HepG2 (cell line): Measurements from ENCODE around the gene FRMD5. TPM values are rescaled to one million over a fixed set of nuclear protein-coding genes. Genes with fewer than 3 reads are reported as not detected.

ENCODE experiments used
- ATAC-seq: fragments of 200-7000 bp; cut with Tn5 transposase; 3 replicates; pipeline ENCODE4 v1.9.1; 2020; ENCODE audit warnings: mild to moderate bottlenecking, moderate library complexity
- BruUV-seq: library from RNA; stranded (reverse); fragments of 400-500 nt; replicated peaks from 2 replicates; lab custom pipeline; 2021; lab: Mats Ljungman, UMichigan
- CTCF ChIA-PET: fragments of 300-600 bp; formaldehyde crosslinking; extraction: SDS; loops from one replicate; lab custom pipeline; 2021; ENCODE audit warnings: low total read pairs, inconsistent platforms, low intra/inter-chr PET ratio; lab: Yijun Ruan, JAX
- POLR2A ChIA-PET: fragments of 350-600 bp; sonication (Branson Sonifier 250); formaldehyde crosslinking; loops from one replicate; lab custom pipeline; 2020; ENCODE audit warnings: antibody characterized with exemption, inconsistent platforms; lab: Yijun Ruan, JAX
- DNase-seq: peaks from one replicate; pipeline ENCODE4 v3.0.0-alpha.2; 2015; ENCODE audit warnings: low spot score
- FAIRE-seq: peaks from 3 replicates; lab custom pipeline; 2011; peaks lifted over from hg19 to GRCh38; lab: Jason Lieb, UNC
- H2AFZ ChIP-seq: one replicate; pipeline ENCODE4 v1.6.1; 2011; ENCODE audit warnings: low read length, inconsistent platforms
- H3K27ac ChIP-seq: fragments of 300-600 bp; 3 replicates; pipeline ENCODE4 v1.8.0; 2011; ENCODE audit warnings: mixed run types, mild to moderate bottlenecking, mixed read lengths, low read length, inconsistent platforms; ENCODE audit not compliant: insufficient read depth; ENCODE audit errors: extremely low read length
- H3K27me3 ChIP-seq, 2 experiments: fragments of 200-600 bp in 1 of 2; 2 replicates in 1 of 2; 3 replicates in 1 of 2; pipeline versions ENCODE4 v1.6.0 to v1.8.0; 2011; ENCODE audit warnings: low read length in 2 of 2, mild to moderate bottlenecking in 2 of 2, moderate library complexity in 2 of 2, inconsistent platforms in 1 of 2; ENCODE audit not compliant: insufficient read depth in 2 of 2, control insufficient read depth in 1 of 2
- H3K36me3 ChIP-seq, 2 experiments: fragments of 200-600 bp in 1 of 2; replicated peaks in 1 of 2; 2 replicates in 1 of 2; 3 replicates in 1 of 2; pipeline versions ENCODE4 v1.5.1 to v1.8.0; 2011; ENCODE audit warnings: low read length in 2 of 2, inconsistent platforms in 1 of 2; ENCODE audit not compliant: insufficient read depth in 2 of 2, control insufficient read depth in 1 of 2
- H3K4me1 ChIP-seq: 2 replicates; pipeline ENCODE4 v1.5.1; 2012; ENCODE audit warnings: low read length, inconsistent platforms; ENCODE audit not compliant: insufficient read depth
- H3K4me2 ChIP-seq: 2 replicates; pipeline ENCODE4 v1.6.0; 2011; ENCODE audit warnings: low read depth, low read length, inconsistent platforms
- H3K4me3 ChIP-seq, 3 experiments: fragments of 200-600 bp in 1 of 3; sonication (generic), shearing (Covaris generic) in 1 of 3; replicated peaks in 1 of 3; 2 replicates each; pipeline ENCODE4 v1.5.1; 2011 to 2016; ENCODE audit warnings: low read length in 3 of 3, inconsistent platforms in 2 of 3, low read depth in 2 of 3, mild to moderate bottlenecking in 2 of 3, control low read depth in 1 of 3, mixed read lengths in 1 of 3; ENCODE audit not compliant: insufficient read depth in 1 of 3
- H3K79me2 ChIP-seq: one replicate; pipeline ENCODE4 v1.6.1; 2011; ENCODE audit warnings: low read length, inconsistent platforms; ENCODE audit not compliant: insufficient read depth
- H3K9ac ChIP-seq: 2 replicates; pipeline ENCODE4 v1.6.0; 2011; ENCODE audit warnings: mild to moderate bottlenecking, low read depth, low read length, inconsistent platforms; ENCODE audit not compliant: insufficient read depth
- H3K9me3 ChIP-seq: 2 replicates; pipeline ENCODE4 v1.5.1; 2012; ENCODE audit warnings: mild to moderate bottlenecking, low read length
- H4K20me1 ChIP-seq: 2 replicates; pipeline ENCODE4 v1.6.0; 2011; ENCODE audit warnings: inconsistent platforms, mild to moderate bottlenecking, low read length, moderate library complexity; ENCODE audit not compliant: insufficient read depth
- CHCHD3 ChIP-seq: sonication (generic); formaldehyde crosslinking; IDR thresholded peaks from 2 replicates; pipeline ENCODE4 v1.8.0; 2022; ENCODE audit warnings: mild to moderate bottlenecking, missing genetic modification reagents, moderate library complexity
- MED1 ChIP-seq: sonication (generic); formaldehyde crosslinking; IDR thresholded peaks from 2 replicates; pipeline ENCODE4 v1.4.0; 2020; ENCODE audit warnings: missing genetic modification reagents
- MXD4 ChIP-seq: IDR thresholded peaks from 2 replicates; pipeline ENCODE4 v1.6.1; 2016; ENCODE audit warnings: mild to moderate bottlenecking, missing biosample characterization, missing genetic modification reagents
- NFKBIZ ChIP-seq: IDR thresholded peaks from 2 replicates; pipeline ENCODE4 v1.6.1; 2018; ENCODE audit warnings: missing genetic modification reagents, missing compliant biosample characterization
- SMAD1 ChIP-seq: sonication (generic); formaldehyde crosslinking; IDR thresholded peaks from 2 replicates; pipeline ENCODE4 v1.4.0; 2020; ENCODE audit warnings: missing genetic modification reagents, low read depth, mild to moderate bottlenecking, borderline replicate concordance
- ZBTB7A ChIP-seq: sonication (generic); formaldehyde crosslinking; IDR thresholded peaks from 2 replicates; pipeline ENCODE4 v1.8.0; 2022; ENCODE audit warnings: mild to moderate bottlenecking, missing genetic modification reagents
- ZFAT ChIP-seq: sonication (generic); formaldehyde crosslinking; conservative IDR thresholded peaks from 2 replicates; pipeline ENCODE4 v1.8.1; 2023; ENCODE audit warnings: missing genetic modification reagents, inconsistent platforms
- ZNF136 ChIP-seq: sonication (generic); formaldehyde crosslinking; IDR thresholded peaks from 2 replicates; pipeline ENCODE4 v1.8.1; 2022; ENCODE audit warnings: low read depth, mild to moderate bottlenecking, moderate library complexity, missing genetic modification reagents
- ZNF17 ChIP-seq: sonication (generic); formaldehyde crosslinking; IDR thresholded peaks from 2 replicates; pipeline ENCODE4 v1.5.0; 2020; ENCODE audit warnings: mild to moderate bottlenecking, missing genetic modification reagents
- ZNF329 ChIP-seq: sonication (generic); formaldehyde crosslinking; IDR thresholded peaks from 2 replicates; pipeline ENCODE4 v1.9.0; 2021; ENCODE audit warnings: low read depth, mild to moderate bottlenecking, missing genetic modification reagents
- ZNF33A ChIP-seq: sonication (generic); formaldehyde crosslinking; IDR thresholded peaks from 2 replicates; pipeline ENCODE4 v1.5.1; 2020; ENCODE audit warnings: missing genetic modification reagents, mild to moderate bottlenecking, moderate library complexity, borderline replicate concordance
- ZNF383 ChIP-seq: sonication (generic); formaldehyde crosslinking; IDR thresholded peaks from 2 replicates; pipeline ENCODE4 v1.4.0; 2020; ENCODE audit warnings: missing genetic modification reagents, mild to moderate bottlenecking, borderline replicate concordance
- ZNF567 ChIP-seq: sonication (generic); formaldehyde crosslinking; IDR thresholded peaks from 2 replicates; pipeline ENCODE4 v1.8.1; 2023; ENCODE audit warnings: mild to moderate bottlenecking, missing genetic modification reagents, borderline replicate concordance
- ZNF7 ChIP-seq: IDR thresholded peaks from 2 replicates; pipeline ENCODE4 v1.6.1; 2016; ENCODE audit warnings: missing biosample characterization, missing genetic modification reagents
- ZSCAN9 ChIP-seq: IDR thresholded peaks from 2 replicates; pipeline ENCODE4 v1.6.1; 2016; ENCODE audit warnings: borderline replicate concordance
- WGBS: methylation state at CpG from one replicate; pipeline ENCODE4 v1.1.6; 2017; ENCODE audit warnings: low lambda C conversion rate; 5-methylcytosine and 5-hydroxymethylcytosine counted together
- in situ Hi-C: cut with HindIII; loops from 2 replicates; pipeline ENCODE4 v1.10.0; 2017; ENCODE audit warnings: low pct_unique_long_range_greater_than_20kb; ENCODE audit not compliant: extremely low pct_ligation_motif_present
- intact Hi-C: fragments of 100-400 bp; cut with micrococcal nuclease; formaldehyde crosslinking; loops from one replicate; pipeline ENCODE4 v1.10.0; 2022; ENCODE audit not compliant: unreplicated experiment
- polyA plus RNA-seq, 8 experiments: library from polyadenylated mRNA; depleted of rRNA in 3 of 8; stranded (reverse) in 7 of 8; unstranded in 1 of 8; fragments of >200 nt; fragmentation: Illumina TruSeq in 4 of 8; extraction: Trizol in 4 of 8; gene quantifications; 2 replicates each; pipeline versions ENCODE4 v1.2.1 to v1.2.3, GENCODE V29; 2011 to 2016; ENCODE audit warnings: low read depth in 4 of 8, missing spikeins in 1 of 8, mixed read lengths in 1 of 8; ENCODE audit not compliant: insufficient read depth in 1 of 8
- total RNA-seq, 5 experiments: library from RNA; depleted of rRNA; stranded (reverse); fragments of >200 nt; fragmentation: Illumina TruSeq; extraction: Trizol; gene quantifications; 2 replicates each; pipeline ENCODE4 v1.2.3, GENCODE V29; 2016; ENCODE audit warnings: low read depth in 1 of 5
- TF ChIP-seq, protein P1 (sequence below): sonication (generic); formaldehyde crosslinking; IDR thresholded peaks from 2 replicates; pipeline ENCODE4 v1.4.0; 2020; ENCODE audit warnings: low read depth, missing genetic modification reagents

Gene FRMD5
- total and polyA plus RNA-seq, 2 of the 13 experiments (the other 11 are each of a cell fraction or from before 2014, with no cell fraction given): 0.93 to 1.5 TPM

DNA sequence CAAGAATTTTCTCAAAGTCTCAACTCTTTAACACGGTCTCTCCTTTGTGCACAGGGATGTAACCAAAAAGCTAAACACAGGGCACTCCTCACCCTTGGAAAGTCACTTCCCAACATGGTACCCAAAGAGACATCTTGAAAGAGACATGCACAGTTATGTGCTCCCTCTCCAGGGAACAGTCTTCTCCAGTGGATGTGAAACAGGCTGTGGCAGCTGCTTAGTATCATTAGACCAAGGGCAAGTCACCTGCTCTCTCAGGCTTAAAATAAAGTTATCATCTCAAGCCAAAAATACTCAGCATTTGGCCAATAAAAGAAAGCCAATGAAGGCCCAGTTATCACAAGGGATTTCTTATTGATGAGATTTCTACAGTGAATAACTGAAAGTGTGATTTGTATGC, 239.9 kb downstream of the FRMD5 start:
- Histone ChIP-seq H3K27me3 (no peaks in the 10 kb centered on the region), H3K9ac (no peak overlapping the region), H3K36me3 (no peaks in the 10 kb centered on the region), H3K4me3 (no peak overlapping the region), H3K27ac (no peak overlapping the region), H3K79me2 (no peaks in the 10 kb centered on the region), H4K20me1 (no peaks in the 10 kb centered on the region), H3K9me3 (no peaks in the 10 kb centered on the region), H2AFZ (no peak overlapping the region), H3K4me1 (no peaks in the 10 kb centered on the region), H3K4me2 (no peak overlapping the region)
- in situ Hi-C loops: no loop called here
- WGBS: 11% methylated on average over 1 of the region's 1 CpG
- TF ChIP-seq CHCHD3 (CRISPR knock-in tag) (no peak), ZNF329 (CRISPR knock-in tag) (no peak), ZFAT (CRISPR knock-in tag) (no peak), ZSCAN9 (CRISPR knock-in tag) (no peak), ZNF33A (no peak)
- ChIA-PET CTCF (no interaction called here), POLR2A (no interaction called here)
- ATAC-seq (no peak), DNase-seq (no peak), FAIRE-seq (no peak)
- BruUV-seq: no TSS peak
- intact Hi-C loops: no loop called here

DNA sequence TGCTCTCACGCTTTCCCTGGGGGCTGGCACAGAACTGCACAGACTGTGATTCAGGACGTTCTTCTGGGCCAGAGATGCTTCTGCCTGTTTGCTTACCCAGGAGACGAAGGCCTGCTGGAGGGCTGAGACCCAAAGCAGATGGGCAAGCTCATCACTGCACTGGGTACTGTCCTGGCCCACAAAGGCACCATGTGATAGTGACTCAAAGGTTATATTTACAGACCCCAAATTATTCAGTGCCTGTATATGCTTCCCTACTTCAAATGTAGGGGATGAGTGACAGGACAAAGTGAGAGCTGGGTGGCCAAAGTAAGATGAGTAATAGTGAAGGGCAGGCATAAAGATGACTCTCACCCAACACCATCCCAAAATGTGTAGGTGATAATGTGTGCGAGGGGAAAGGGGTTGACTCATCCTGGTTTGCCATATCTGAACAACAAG, 240.9 kb downstream of the FRMD5 start:
- Histone ChIP-seq H4K20me1 (no peaks in the 10 kb centered on the region), H3K79me2 (no peaks in the 10 kb centered on the region), H3K27me3 (no peaks in the 10 kb centered on the region), H3K9ac (no peak overlapping the region), H3K4me1 (no peaks in the 10 kb centered on the region), H3K36me3 (no peaks in the 10 kb centered on the region), H3K27ac (no peak overlapping the region), H2AFZ (no peak overlapping the region), H3K4me2 (no peak overlapping the region), H3K4me3 (no peak overlapping the region), H3K9me3 (no peaks in the 10 kb centered on the region)
- in situ Hi-C loops (no loop called here), intact Hi-C loops (no loop called here)
- DNase-seq: no peak
- CTCF ChIA-PET: no interaction called here
- BruUV-seq: no TSS peak
- no peak for ATAC-seq
- POLR2A ChIA-PET: no interaction called here
- 17% methylated on average over 3 of the region's 4 CpGs for WGBS
- no peak for FAIRE-seq
- TF ChIP-seq MXD4 (CRISPR knock-in tag): no peak
- TF ChIP-seq NFKBIZ (CRISPR knock-in tag): no peak
- TF ChIP-seq MED1 (CRISPR knock-in tag): no peak
- no peak for TF ChIP-seq ZNF17 (CRISPR knock-in tag)
- TF ChIP-seq ZNF7 (CRISPR knock-in tag): no peak
- TF ChIP-seq, protein P1, sequence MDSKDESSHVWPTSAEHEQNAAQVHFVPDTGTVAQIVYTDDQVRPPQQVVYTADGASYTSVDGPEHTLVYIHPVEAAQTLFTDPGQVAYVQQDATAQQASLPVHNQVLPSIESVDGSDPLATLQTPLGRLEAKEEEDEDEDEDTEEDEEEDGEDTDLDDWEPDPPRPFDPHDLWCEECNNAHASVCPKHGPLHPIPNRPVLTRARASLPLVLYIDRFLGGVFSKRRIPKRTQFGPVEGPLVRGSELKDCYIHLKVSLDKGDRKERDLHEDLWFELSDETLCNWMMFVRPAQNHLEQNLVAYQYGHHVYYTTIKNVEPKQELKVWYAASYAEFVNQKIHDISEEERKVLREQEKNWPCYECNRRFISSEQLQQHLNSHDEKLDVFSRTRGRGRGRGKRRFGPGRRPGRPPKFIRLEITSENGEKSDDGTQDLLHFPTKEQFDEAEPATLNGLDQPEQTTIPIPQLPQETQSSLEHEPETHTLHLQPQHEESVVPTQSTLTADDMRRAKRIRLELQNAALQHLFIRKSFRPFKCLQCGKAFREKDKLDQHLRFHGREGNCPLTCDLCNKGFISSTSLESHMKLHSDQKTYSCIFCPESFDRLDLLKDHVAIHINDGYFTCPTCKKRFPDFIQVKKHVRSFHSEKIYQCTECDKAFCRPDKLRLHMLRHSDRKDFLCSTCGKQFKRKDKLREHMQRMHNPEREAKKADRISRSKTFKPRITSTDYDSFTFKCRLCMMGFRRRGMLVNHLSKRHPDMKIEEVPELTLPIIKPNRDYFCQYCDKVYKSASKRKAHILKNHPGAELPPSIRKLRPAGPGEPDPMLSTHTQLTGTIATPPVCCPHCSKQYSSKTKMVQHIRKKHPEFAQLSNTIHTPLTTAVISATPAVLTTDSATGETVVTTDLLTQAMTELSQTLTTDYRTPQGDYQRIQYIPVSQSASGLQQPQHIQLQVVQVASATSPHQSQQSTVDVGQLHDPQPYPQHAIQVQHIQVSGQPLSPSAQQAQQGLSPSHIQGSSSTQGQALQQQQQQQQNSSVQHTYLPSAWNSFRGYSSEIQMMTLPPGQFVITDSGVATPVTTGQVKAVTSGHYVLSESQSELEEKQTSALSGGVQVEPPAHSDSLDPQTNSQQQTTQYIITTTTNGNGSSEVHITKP (CRISPR knock-in tag): no peak
- no peak for TF ChIP-seq ZNF383 (CRISPR knock-in tag)
- TF ChIP-seq SMAD1 (CRISPR knock-in tag): no peak
- no peak for TF ChIP-seq ZNF136
- TF ChIP-seq ZNF567 (CRISPR knock-in tag): no peak
- no peak for TF ChIP-seq ZBTB7A (CRISPR knock-in tag)
